Measurements from ENCODE around the gene SPOCK2. TPM values are rescaled to one million over a fixed set of nuclear protein-coding genes. Genes with fewer than 3 reads are reported as not detected.

Gene SPOCK2
- total RNA-seq, 1 donor from 2014 or later = 108 TPM

DNA sequence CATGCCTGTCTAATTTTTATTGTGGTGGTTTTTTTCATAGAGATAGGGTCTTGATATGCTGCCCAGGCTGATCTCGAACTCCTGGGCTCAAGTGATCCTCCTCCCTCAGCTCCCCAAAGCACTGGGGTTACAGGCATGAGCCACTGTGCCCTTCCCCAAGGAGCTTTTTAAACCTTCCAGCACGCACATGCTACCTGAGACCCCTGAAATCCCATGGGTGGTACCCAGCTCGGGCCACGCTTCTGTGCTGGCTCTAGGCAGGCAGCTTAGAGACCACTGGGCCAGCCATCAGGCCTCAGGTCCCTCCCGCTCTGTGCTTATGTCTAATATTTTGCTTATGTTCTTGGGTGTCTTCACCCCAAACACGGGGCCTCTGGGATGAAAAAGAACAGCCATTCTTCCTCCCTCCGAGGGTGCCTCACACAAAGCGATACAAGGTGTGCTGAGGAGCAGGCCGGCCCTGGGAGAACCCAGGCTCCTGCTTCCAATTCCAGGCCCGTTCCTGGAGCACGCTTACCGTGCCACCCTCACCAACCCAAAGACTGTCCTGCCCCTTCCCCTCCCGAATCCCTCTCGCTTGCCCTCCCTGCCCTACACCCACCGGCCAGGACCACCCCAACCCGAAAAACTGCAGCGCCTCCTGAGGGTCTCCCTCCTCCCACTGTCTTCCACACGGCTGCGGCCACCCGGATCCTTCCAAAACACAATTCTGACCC, 10.9 kb downstream of the SPOCK2 start:
- Histone ChIP-seq H3K36me3 (peaks cover 2% of the 10 kb centered on the region), H3K27me3 (ENCODE audit: low read depth) (no peaks in the 10 kb centered on the region), H3K27ac (no peak overlapping the region), H3K9me3 (no peaks in the 10 kb centered on the region), H3K4me1 (no peaks in the 10 kb centered on the region), H3K4me3 (no peak overlapping the region)
- ATAC-seq = no peak
- intact Hi-C loops (cut with DNase I) = no loop called here
- DNase-seq = peak; percentile 31
- TF ChIP-seq, protein P1, sequence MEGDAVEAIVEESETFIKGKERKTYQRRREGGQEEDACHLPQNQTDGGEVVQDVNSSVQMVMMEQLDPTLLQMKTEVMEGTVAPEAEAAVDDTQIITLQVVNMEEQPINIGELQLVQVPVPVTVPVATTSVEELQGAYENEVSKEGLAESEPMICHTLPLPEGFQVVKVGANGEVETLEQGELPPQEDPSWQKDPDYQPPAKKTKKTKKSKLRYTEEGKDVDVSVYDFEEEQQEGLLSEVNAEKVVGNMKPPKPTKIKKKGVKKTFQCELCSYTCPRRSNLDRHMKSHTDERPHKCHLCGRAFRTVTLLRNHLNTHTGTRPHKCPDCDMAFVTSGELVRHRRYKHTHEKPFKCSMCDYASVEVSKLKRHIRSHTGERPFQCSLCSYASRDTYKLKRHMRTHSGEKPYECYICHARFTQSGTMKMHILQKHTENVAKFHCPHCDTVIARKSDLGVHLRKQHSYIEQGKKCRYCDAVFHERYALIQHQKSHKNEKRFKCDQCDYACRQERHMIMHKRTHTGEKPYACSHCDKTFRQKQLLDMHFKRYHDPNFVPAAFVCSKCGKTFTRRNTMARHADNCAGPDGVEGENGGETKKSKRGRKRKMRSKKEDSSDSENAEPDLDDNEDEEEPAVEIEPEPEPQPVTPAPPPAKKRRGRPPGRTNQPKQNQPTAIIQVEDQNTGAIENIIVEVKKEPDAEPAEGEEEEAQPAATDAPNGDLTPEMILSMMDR (IDR thresholded peaks at IDR 0.05) = no peak

DNA sequence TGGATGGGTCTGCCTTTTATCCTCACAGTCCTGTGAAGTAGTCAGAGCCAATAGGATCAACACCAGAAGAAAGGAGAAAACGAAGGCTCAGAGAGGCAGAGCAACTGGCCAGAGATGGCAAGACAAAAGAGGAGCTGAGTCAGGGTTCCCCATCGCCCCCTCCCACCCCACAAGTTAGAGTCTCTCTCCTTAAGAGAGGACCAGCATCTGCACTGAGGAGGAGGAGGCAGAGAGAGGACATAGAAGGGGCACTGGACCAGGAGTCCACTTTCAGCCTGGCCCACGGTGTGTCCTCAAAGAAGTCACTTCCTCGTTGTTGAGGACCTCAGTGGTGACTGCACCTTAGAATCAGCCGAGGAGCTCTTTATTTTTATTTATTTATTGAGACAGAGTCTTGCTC, 11.6 kb downstream of the SPOCK2 start:
- Histone ChIP-seq H3K27me3 (ENCODE audit: low read depth) (no peaks in the 10 kb centered on the region), H3K4me3 (no peak overlapping the region), H3K36me3 (peaks cover 9% of the 10 kb centered on the region), H3K4me1 (no peaks in the 10 kb centered on the region), H3K27ac (no peak overlapping the region), H3K9me3 (no peaks in the 10 kb centered on the region)
- intact Hi-C loops (cut with DNase I) = no loop called here
- no peak for ATAC-seq
- DNase-seq = peak; percentile 27
- TF ChIP-seq, protein P1 (IDR thresholded peaks at IDR 0.05) = no peak

- ATAC-seq = no peak
- Histone ChIP-seq H3K27ac (no peak overlapping the region), H3K36me3 (peaks cover 9% of the 10 kb centered on the region), H3K4me3 (no peak overlapping the region), H3K9me3 (no peaks in the 10 kb centered on the region), H3K4me1 (peaks cover 1% of the 10 kb centered on the region), H3K27me3 (ENCODE audit: low read depth) (no peaks in the 10 kb centered on the region)
- DNase-seq = peak; percentile 21
- TF ChIP-seq, protein P1 (IDR thresholded peaks at IDR 0.05) = no peak
- intact Hi-C loops (cut with DNase I) = no loop called here
Measured at GRCh38 chr10:72075376-72076115, 12.8 kb downstream of the SPOCK2 start.

- ATAC-seq = no peak
- H3K4me1 ChIP-seq = peaks cover 5% of the 10 kb centered on the region
- no peaks in the 10 kb centered on the region for H3K27me3 ChIP-seq (ENCODE audit: low read depth)
- H3K9me3 ChIP-seq = no peaks in the 10 kb centered on the region
- intact Hi-C loops (cut with DNase I) = no loop called here
- H3K27ac ChIP-seq = no peak overlapping the region
- TF ChIP-seq, protein P1 (IDR thresholded peaks at IDR 0.05) = no peak
- no peak overlapping the region for H3K4me3 ChIP-seq
- H3K36me3 ChIP-seq = peaks cover 9% of the 10 kb centered on the region
- peak; percentile 31 for DNase-seq
Measured at GRCh38 chr10:72074574-72075375, 13.6 kb downstream of the SPOCK2 start.

DNA sequence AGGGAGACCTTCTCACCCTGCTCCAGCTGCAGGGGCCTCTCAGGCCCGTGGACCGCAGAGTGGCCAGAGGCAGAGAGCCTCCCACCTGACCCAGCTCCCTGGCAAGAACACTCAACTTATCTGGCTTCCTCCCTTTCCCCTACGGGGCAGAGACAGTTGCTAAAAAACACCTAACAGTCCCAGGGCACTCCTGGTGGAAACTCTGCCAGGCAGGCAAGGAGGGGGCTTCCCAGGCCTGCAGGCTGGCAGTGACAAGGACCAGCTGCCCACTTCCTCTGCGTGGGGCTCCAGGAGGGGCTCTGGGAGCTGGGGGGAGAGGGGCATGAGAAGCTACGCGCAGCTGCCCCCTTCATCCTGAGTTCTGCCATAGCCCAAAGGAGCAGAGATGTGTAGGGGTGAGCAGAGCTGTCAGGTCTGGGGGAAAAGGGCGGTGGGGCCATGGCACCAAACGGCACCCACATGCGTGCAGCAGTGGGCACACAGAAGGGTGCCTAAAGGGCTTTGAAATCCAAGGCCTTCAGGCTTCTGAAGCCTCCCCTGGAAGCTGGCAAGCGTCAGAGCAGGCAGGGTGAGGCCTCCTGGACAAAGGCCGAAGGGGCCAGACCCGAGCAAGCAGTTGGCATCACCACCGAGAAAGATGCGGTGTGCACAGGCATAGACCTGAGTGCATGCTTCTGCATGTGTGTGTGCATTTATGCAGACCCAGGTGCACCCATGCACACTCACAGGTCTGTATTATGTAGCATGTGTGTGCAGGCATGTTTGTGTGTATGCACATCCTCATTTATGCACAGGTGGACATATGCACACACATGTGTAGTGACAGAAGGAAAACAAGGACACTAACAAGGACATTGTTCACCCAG, 14.4 kb downstream of the SPOCK2 start:
- Histone ChIP-seq H3K36me3 (peaks cover 9% of the 10 kb centered on the region), H3K9me3 (no peaks in the 10 kb centered on the region), H3K4me1 (peaks cover 5% of the 10 kb centered on the region), H3K27ac (no peak overlapping the region), H3K4me3 (no peak overlapping the region), H3K27me3 (ENCODE audit: low read depth) (no peaks in the 10 kb centered on the region)
- no peak for ATAC-seq
- TF ChIP-seq, protein P1 (IDR thresholded peaks at IDR 0.05) = no peak
- intact Hi-C loops (cut with DNase I) = no loop called here
- DNase-seq = peak; percentile 24

All from lower lobe of right lung (tissue), 2 donors.